Stimulated activated CD4-positive, alpha-beta T cell treated with anti-CD3 and anti-CD28 coated beads, Interleukin-1b, Interleukin-23, amount 100 ng/mL, for 1 hour (primary cell): ENCODE results near the gene F10.

ENCODE experiments used
- DNase-seq, 2 donors: peaks; one replicate each; pipeline ENCODE4 v3.0.0-alpha.2; 2020; ENCODE audit warnings: low read depth in 2 of 2

Gene F10

DNA sequence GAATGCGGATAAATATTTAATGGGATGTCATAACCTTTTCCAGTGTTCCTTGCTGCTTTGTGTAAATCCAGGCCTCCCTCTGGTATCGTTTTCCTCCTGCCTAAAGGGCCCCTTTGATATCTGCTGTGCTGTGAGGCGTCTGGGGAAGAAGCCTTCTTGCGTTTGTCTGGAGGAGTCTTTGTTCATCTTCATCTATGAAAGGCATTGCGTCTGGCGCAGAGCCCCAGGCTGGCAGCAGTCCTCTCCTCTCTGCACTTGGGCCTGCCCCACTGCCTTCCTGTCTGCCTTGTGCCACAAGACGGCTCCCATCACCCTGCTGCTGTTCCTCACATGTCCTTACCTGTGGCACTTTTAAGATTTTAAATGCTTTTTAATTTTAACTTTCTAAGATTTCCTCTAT is 45.6 kb downstream of the F10 start:
- DNase-seq = no peak

DNA sequence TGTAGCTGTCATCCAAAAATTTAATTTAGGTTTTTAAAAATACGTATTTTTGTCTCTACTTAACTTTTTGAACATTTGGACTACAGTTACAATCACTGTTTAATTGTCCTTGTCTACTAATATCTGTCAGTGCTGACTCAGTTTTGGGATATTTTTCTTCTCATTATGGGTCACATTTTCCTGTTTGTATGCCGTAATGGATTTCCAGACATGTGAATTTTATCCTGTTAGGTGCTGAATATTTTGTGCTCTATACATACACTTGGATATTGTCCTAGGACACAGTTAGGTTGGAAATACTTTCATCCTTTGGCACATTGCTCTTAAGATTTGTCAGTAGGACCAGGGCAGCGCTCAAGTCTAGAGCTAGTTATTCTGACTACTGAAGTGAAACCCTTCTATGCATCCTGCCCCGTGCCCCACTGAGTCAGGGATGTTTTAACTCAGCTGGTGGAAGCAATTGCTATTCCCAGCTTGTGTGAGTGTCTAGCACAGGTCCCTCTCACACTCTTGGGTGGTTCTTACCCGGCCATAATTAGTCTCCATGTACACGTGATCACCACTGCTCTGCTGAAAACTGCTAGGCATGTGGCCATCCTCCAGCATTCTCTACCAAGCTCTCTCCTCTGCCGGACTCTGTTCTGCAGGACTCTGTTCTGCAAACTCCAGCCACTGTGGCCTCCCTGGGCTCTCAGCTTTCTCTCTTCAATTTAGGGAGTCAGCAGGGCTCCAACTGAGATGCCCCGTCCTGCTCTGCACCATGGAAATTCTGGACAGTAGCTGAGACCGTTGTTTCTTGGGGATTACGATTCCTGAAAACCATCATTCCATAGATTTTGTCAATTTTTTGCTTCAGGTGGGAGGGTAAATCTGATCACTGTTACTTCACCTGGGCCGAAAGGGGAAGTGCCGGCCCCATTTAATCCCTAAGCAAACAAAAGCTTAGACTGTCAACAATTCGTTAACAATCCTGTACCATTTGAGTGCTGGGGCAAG is 47.0 kb downstream of the F10 start:
- no peak for DNase-seq

DNA sequence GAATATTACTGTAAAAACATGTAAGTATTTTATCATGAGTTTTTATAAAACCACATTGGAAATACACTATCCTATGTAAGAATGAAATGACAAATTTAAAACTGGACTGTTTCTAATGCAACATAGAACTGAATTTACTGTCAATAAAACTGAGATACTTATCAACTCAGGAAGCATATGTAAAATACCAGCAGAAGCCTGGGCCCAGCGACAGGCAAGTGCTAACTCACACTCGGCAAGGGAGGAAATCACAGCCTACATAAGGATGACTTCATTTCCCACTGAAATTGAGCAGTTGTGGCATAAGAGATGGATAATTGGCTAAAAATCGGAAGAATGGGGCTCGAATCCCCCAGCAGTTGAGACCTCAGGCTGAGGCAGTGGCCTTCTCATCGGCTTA is 47.9 kb downstream of the F10 start:
- DNase-seq = no peak

DNA sequence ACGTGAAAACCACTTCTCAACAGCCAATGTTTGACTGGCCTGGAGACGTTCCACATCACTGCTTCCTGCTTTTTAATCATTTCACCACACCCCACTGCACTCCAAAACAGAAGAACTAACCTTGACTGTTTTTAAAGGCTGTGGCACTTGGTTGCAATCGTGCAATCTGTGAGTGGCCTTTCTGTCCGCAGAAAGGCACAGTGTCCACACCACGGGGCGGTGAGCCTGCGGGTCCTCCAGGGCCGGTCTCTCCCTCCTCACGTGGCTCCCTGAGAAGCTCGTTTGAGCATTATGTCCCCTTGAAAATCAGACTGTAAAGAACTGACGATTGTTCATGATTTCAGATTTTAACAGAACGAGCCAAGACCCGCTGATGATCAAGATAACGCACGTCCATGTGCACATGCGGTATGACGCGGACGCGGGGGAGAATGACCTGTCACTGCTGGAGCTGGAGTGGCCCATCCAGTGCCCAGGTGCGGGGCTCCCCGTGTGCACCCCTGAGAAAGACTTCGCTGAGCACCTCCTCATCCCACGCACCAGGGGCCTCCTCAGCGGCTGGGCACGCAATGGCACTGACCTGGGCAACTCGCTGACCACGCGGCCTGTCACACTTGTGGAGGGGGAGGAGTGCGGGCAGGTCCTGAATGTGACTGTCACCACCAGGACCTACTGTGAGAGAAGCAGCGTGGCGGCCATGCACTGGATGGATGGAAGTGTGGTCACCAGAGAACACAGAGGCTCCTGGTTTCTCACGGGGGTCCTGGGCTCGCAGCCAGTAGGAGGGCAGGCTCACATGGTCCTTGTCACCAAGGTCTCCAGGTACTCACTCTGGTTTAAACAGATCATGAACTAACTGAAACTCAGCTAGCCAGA is 48.9 kb downstream of the F10 start:
- no peak for DNase-seq

DNA sequence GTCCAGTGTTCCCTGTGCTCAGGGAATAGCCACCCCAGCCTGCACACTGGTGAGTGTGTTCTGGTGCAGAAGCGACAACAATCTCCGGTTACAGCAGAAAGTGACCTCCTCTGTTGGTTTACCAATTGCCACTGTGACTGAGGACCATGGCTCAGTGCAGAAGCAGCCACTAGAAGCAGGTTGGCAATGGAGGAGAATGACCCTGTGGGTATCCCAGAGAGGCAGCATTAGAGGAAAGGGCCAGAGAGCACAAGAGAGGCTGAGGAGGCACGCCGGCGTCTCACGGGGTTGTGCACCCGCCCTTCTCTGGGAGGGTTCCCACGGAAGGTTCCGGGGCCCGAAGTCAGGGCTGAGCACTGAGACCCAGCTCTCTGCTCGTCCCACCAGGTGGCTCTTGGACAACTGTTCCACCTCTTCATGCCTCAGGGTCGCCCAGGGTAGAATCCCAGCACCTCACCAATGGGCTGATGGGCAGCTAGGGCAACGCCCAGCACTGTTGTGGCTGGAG is 49.9 kb downstream of the F10 start:
- DNase-seq = no peak

DNA sequence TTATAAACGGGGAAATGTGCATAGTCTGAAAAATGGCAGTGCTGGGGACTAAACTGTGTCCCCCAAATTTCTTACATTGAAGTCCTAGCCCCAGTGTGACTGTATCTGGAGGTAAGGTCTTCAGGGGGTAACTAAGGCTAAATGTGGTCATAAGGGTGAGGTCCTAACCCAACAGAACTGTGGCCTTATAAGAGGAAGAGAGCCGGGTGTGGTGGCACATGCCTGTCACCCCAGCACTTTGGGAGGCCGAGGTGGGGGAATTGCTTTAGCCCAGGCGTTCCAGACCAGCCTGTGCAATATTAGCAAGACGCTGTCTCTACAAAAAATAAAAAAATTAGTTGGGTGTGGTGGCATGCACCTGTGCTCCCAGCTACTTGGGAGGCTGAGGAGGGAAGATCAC is 53.7 kb downstream of the F10 start:
- DNase-seq = peak in 1 of 2 donors; percentile 34

DNA sequence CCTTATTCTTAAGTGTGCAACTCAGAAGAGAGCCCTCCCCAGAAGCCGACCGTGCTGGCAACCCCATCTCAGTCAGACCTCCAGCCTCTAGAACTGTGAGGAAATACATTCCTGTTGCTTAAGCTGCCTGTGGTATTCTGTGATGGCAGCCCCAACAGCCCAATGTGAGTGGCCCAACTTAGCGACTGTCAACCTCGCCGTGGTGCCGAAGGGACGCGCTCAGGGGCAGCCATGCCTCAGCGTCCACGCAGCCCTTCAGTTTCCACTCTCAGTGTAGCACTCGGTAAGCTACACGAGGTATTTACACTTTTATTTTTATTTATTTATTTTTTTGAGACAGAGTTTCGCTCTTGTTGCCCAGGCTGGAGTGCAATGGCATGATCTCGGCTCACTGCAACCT is 54.2 kb downstream of the F10 start:
- no peak for DNase-seq

DNA sequence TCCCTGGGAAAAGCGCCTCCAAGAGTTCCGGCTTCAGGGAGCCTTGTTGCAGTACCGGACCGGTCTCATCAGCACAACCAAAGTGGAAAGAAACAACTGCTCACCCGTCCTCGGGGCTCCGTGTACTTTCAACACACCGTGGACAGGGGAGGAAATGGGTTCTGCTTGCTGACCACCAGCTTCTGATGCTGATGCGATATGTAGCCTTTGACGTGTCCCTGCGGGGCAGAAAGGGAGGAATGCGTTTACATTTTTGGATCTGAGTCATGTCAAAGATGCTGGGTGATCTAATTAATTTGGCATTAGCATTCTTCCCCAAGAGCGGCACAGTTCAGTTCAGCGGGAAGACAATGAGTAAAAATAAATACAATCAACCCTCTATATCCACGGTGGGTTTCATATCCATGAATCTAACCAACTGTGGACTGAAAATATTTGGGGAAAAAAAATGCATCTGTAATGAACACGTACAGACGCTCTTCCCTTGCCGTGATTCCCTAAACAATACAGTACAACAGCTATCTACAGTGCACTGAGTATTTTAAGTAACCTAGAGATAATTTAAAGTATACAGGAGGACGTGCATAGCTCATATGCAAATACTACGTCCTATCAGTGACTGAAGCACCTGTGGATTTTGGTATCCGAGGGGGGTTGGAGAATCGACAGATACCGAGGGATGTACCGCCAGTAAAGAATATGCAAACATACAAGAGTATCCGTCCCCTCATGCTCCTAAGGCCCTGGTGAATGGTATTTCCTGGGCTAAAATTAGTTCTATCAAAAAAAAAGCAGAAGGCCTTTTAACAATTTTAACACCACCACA is 55.7 kb downstream of the F10 start:
- no peak for DNase-seq

DNA sequence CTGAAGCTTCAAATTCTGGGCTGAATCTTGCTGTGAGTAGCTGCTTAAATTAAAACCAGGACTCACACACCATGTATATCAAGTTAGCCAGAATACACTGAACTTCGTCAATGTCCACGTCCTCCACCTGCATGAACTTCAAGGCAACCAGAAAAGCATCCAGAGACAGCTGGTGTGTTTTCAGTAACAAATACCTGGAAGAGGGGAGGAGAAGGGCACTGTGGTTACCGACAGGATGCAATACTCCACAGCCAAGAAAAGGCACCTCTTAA is 56.2 kb downstream of the F10 start:
- no peak for DNase-seq

DNA sequence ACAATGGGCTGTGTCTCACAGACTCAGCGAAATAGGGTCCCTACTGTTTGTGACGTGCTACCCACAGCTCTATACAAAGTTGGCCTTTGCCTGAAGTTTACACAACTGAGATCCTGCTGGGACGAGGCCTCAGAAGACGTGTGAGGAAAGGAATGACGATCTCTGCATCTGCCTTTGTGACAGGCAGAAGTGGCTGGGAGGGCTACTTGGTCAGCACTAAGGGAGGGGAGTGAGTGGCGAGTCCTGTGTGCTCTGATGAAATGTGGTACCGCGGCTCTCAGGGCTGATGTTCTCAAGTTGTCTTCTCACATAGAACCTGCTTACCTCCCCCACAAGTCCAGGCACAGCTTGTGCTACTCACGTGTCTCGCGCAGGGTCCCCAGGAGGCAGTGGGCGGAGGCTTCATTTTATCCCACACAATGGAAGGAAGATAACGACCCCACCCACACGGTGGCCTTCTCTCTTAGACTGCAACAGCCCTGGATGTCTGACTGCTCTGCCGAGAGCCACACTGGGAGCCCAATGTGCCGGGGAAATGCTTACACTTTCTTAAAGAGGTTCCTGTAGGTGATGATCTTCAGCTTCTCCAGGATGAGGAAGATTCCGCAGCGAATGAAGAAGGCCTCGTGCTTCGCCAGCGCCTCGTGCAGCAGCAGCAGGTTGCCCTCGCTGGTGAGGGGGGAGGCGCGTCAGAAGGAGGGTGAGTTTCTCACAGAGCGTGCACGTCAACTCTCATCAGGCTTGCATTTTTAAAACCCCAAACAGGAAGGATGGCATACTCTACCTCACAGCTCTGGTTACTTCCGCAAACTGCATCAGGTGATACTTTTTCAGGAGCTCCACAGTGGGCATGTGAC is 57.0 kb downstream of the F10 start:
- DNase-seq = no peak

DNA sequence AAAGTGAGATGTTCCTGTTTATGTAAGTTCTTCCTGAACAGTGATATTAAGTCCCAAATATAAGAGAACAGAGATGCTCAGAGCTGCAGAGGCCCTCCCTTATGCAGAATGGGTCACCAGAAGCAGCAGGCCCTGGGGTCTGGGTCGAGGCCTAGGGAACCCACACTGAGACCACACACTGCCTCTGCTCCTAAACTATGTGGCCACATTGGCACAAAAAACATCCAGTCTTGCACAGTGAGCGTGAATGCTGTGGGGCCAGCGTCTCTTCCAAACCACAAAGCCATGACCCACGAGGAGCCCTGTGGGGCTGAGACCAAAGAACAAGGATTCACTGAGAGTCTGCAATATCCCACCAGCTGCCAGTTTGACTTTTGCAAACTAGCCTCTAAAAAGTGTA is 59.4 kb downstream of the F10 start:
- DNase-seq = no peak

DNA sequence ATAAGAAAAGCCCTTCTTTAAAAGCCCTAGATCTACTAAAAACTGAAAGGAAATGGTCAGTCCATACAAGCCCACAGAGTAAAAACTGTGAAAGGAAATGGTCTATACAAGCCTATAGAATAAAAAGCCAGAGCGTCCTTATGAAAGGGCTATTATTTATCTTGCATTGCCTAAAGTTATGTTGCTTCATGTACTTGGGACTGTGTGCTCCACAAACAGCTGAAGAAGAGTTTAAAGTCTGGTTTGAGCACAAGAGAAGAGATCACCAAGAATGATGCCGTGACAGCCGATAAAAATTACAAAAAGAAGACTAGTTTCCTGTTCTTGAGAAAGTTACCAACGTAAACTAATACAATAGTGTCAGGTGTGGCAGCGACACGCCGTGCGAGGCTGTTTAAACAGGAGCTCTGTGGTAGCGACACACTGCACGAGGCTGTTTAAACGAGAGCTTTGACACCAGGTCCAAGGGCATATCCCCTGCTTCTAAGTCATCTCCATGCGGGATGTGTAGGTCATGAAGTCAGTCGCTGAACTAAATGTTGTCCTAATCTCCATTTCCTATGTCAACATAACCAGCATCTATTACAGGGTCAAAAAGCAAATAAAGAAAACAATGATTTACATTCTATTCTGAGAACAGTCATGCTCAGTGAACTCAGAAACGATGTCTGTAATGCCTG is 61.0 kb downstream of the F10 start:
- DNase-seq = no peak

DNA sequence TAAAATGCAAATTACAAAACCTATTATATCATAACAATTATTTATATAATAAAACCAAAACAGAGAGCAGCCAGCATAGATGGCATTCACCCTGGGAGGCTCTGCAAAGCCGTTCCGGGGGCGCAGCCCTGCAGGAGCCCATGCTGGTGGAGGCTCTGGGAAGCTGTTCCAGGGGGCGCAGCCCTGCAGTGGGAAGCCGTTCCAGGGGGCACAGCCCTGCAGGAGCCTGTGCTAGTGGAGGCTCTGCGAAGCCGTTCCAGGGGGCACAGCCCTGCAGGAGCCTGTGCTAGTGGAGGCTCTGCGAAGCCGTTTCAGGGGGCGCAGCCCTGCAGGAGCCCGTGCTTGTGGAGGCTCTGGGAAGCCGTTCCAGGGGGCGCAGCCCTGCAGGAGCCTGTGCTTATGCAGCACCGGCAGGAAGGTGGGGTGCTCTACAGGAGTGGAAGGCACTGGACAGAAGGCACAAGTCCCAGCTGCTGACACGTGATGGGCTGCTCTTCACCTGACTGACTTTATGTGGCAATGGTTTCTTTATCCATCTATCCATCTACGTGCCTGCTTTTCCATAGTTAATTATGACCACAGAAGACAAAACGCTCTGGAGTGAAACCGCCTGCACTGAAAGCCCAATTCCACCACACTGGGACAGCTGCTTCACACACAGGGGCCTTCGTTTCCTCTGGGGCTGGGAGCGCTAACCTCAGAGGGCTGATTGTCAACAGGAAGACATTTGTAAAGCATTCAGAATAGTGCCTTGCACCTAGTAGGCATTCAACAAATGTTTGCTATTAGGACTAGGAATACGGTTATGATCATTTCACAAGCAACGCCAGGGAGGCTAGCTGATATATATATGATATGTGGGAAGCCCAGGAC is 62.2 kb downstream of the F10 start:
- DNase-seq = no peak

DNA sequence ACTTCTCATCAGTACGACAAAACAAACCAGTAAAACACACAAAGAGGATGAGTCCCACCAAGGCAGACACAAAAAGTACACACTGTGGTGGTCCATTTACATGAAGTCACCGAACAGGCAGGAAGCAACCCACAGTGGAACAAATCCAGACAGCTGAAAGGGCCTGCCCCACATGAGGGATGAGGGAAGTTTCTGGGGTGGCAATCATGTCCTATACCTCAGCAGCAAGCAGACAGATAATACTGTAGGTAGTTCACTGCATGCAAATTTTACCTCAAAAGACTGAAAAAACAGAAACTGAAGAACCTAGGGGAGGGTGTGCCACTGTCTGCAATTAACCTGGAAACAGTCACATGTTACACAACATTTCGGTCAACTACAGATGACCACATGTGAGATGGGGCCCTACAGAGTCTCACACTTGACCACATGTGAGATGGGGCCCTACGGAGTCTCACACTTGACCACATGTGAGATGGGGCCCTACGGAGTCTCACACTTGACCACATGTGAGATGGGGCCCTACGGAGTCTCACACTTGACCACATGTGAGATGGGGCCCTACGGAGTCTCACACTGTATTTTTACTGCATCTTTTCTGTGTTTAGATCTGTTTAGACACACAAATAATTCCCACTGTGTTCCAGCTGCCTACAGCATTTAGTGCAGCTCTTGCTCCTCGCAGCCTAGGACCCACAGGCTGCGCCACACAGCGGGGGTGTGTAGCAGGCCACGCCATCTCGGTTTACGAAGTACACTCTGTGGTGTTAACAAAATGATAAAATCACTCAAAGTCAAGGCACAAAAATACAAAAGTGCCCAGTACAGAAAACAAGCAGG is 63.7 kb downstream of the F10 start:
- no peak for DNase-seq

DNA sequence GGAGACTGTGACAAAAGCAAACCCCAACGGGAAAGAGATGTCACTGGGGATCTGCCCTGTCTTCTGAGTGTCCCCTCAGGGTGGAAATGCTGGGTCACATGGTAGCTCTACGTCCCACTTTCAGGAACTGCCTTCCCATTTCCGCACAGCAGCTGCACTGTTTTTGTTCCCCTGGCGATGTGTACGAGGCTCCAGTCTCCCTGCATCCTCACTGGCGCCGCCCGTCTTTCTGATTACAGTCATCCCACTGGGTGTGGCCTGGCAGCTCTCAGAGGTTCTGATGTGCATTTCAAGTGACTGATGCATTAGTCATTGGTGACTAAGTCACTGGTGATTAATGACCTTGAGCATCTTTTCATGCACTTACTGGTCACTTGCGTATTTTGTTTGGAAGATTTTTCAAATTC is 64.7 kb downstream of the F10 start:
- DNase-seq = no peak

DNA sequence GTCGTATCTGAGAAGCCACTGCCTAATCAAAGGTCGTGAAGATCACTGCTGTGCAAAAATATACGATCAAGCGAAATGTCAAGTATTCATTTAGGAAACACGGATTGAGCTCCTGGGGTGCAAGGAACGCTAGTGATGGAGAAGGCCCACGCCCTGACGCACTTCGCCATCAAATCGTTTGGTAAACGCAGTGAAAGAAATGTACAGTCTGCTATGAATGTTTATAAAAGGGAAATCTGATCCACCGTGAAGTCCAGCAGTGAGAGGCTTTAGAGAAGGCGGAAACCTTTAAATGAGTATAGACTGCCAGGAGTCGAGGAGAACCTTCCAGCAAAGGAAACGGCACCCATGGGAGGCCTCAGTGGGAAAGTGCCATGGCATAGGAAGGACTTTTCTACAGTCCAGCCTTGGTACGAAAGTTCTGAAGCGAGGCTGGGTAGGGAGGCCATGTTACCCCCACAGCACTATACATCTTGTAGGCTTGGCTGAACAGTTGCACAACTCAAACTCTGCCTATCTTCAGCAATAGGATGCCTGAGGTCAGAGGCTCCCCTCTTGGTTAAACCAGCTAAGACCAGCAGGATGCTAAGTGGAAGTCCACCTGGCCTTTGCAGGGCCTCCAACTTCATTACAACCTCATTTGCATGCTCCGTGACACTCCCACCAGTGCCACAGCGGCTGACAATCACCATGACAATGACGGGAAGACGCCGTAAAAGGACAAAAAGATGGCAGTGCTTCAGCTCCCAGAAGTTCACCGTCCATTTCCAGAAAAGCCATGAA is 65.5 kb downstream of the F10 start:
- no peak for DNase-seq

DNA sequence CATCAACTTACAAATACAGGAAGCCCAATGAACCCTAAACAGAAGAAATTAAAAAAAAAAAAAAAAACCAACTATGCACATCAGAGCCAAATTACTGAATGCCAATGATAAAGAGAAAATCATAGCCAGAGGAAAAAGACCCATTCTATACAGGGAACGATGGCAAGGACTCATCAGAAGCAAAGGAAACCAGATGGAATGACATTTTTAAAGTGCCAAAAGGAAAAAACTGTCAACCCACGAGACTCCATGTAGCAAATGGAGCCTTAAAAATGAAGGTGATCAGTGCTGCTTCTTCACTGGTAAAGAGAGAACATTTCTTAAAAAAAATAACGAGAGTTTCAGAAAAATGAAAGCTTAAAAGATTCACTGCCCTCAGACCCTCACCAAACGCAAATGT is 67.6 kb downstream of the F10 start:
- DNase-seq = no peak

DNA sequence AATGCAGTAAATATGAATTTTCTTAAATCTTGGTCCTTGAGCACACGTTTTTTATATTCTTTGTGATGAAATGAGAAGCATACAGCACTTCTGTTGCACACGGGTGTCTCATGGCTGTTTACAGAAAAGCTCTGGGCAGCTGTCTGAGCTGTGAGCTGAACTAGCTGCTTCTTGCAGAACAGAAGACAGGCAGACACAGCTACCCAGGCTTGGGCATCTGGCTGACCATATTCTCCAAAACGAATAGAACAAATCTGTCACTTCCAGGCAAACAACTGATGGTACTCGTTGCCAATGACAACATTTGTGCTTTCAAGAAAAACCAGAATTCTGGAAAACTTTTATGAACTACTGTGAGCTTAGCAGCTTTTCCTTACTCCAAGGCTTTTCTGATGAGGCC is 69.7 kb downstream of the F10 start:
- no peak for DNase-seq
